Measurements from ENCODE around the gene KAZN.

KAZN gene

DNA sequence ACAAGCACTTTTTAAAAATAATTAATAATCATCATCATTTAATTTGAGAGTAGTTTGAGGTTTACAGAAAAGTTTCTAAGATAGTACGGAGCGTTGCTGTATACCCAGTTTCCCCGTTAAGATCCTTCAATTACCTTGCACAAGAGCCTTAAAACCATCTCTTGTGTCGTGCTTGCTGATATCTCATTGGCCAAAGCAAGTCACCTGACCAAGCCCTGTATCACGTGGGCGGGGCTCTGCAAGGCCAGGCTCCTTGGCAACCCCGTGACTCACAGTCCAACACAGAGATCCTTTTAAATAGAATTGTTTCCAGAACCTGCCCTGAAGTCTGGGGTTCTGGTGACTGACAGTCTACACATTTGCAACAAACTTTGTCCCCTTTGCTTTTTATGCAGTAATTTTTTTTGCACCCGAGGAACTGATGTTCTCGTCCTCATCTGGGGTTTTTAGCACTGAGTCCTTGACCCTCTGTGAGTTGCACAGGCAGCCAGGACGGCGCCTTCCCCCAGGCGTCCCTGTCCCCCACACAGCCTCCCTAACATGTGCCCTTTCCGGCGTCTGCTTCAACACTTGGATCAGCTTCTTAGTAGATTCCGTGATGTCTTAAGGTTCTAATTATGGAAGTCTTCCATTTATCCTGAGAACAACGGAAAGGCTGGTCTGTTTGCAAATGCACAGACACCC, 371.8 kb downstream of the KAZN start:
- Mint-ChIP-seq H3K27me3 (peaks cover 1% of the 10 kb centered on the region), H3K4me3 (no peak overlapping the region), H3K9me3 (peaks cover 8% of the 10 kb centered on the region), H3K27ac (no peak overlapping the region), H3K36me3 (peaks cover 2% of the 10 kb centered on the region), H3K4me1 (no peaks in the 10 kb centered on the region)
- ATAC-seq (ENCODE audit: low read depth), result no peak
- DNase-seq (ENCODE audit: low spot score in 2 of 2), result no peak

DNA sequence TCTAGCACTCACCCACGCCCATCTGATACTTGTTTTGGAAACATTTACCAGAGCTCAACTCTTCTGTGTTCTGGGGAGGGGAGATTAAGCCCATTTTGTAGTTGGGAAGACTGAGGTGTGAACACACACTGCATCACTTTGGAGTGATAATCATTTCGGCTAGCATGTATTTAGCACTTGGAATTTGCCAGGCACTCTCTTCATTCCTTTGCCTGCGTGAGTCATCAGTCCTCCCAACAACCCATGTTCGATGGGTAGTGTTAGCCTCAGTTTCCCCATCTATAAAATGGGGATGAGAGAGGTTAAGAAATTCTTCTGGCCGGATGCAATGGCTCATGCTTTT, 372.3 kb downstream of the KAZN start:
- Mint-ChIP-seq H3K27ac (no peak overlapping the region), H3K4me3 (no peak overlapping the region), H3K36me3 (peaks cover 2% of the 10 kb centered on the region), H3K27me3 (peaks cover 1% of the 10 kb centered on the region), H3K9me3 (peaks cover 8% of the 10 kb centered on the region), H3K4me1 (no peaks in the 10 kb centered on the region)
- ATAC-seq (ENCODE audit: low read depth) (no peak), DNase-seq (ENCODE audit: low spot score in 2 of 2) (no peak)

DNA sequence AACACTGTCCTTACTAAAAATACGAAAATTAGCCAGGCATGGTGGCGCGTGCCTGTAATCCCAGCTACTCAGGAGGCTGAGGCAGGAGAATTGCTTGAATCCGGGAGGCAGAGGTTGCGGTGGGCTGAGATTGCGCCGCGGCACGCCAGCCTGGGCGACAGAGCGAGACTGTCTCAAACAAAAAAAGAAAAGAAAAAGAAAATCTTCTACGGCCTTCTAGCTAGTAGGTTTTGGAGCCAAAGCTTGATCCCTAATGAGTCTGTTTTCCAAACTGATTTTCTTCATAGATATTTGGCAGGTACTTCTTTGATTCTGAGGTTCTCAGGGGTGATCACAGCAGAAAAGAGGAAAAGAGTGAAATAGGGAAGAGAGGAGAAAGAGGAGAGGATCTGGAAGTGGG, 372.7 kb downstream of the KAZN start:
- ATAC-seq (ENCODE audit: low read depth), result no peak

DNA sequence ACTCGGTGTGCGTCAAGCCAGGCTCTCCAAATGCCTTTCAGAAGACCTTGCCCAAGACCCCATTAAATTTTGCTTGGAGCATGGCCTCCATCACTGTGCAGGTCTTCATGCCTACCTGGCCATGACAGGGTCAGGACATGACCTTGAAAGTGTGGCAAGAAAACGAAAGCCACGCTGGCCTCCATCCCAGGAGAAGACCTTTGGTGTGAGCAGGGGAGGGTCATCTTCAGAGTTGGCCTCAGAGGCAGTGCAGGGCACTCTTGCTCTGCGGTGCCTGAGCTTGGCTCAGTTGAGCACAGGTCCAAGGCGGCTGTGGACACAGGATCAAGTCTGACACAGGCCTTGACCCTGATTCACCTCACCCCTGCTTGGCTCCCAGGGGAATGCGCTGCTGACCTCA, 373.6 kb downstream of the KAZN start:
- no peak overlapping the region for H3K4me3 Mint-ChIP-seq

More for the DNA sequence above, 372.7 kb downstream of the KAZN start:
- no peak for DNase-seq (ENCODE audit: low spot score in 2 of 2)
- H3K9me3 Mint-ChIP-seq, result peaks cover 8% of the 10 kb centered on the region
- no peak overlapping the region for H3K27ac Mint-ChIP-seq
- H3K27me3 Mint-ChIP-seq, result peaks cover 1% of the 10 kb centered on the region
- no peaks in the 10 kb centered on the region for H3K4me1 Mint-ChIP-seq
- H3K36me3 Mint-ChIP-seq, result peaks cover 2% of the 10 kb centered on the region
- no peak overlapping the region for H3K4me3 Mint-ChIP-seq

DNA sequence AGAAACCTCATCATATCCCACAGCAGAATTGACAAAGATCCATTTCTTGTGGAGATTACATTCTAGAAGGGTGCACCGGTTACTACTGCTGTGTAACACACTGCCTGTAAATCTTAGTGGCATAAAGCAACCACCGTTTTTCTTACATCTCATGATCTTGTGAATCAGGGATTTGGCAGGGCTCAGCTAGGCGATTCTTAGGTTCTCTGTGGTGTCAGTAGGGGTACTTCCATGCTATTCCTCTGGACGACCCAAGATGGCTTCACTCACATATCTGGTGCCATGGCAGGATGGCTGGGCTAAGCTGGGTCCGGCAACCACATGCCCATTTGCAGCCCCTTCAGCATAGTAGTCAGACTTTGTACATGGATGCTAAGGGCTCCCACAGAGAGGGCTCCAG, 375.3 kb downstream of the KAZN start:
- DNase-seq (ENCODE audit: low spot score in 2 of 2) (no peak), ATAC-seq (ENCODE audit: low read depth) (no peak)
- H3K27ac Mint-ChIP-seq, result no peak overlapping the region

More for the DNA sequence above, 373.6 kb downstream of the KAZN start:
- Mint-ChIP-seq H3K27me3 (peaks cover 1% of the 10 kb centered on the region), H3K9me3 (peaks cover 8% of the 10 kb centered on the region), H3K4me1 (no peaks in the 10 kb centered on the region), H3K36me3 (peaks cover 2% of the 10 kb centered on the region), H3K27ac (no peak overlapping the region)
- no peak for ATAC-seq (ENCODE audit: low read depth)
- no peak for DNase-seq (ENCODE audit: low spot score in 2 of 2)

DNA sequence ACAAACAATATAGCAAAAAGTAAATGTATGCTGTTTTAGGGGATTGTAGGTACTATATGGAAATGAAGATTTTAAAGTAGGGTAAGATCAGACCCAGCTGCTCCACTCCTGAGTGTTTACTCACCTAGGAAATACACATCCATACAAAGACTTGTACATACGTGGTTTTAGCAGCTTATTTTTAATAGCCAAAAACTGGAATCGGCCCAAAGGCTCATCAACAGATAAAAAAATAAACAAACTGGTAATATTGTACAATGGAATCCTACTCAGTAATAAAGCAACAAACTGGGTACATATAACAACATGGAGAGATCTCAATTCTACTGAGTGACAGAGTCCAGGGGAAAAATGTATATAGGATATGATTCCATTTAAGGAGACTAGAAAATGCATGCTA, 375.9 kb downstream of the KAZN start:
- no peaks in the 10 kb centered on the region for H3K4me1 Mint-ChIP-seq
- H3K36me3 Mint-ChIP-seq, result peaks cover 2% of the 10 kb centered on the region
- ATAC-seq (ENCODE audit: low read depth) (no peak), DNase-seq (ENCODE audit: low spot score in 2 of 2) (no peak)
- H3K27ac Mint-ChIP-seq, result no peak overlapping the region
- H3K9me3 Mint-ChIP-seq, result peaks cover 8% of the 10 kb centered on the region
- H3K4me3 Mint-ChIP-seq, result no peak overlapping the region
- H3K27me3 Mint-ChIP-seq, result peaks cover 1% of the 10 kb centered on the region

More for the DNA sequence above, 375.3 kb downstream of the KAZN start:
- H3K36me3 Mint-ChIP-seq, result peaks cover 2% of the 10 kb centered on the region
- peaks cover 1% of the 10 kb centered on the region for H3K27me3 Mint-ChIP-seq
- H3K9me3 Mint-ChIP-seq, result peaks cover 8% of the 10 kb centered on the region
- no peak overlapping the region for H3K4me3 Mint-ChIP-seq
- H3K4me1 Mint-ChIP-seq, result no peaks in the 10 kb centered on the region

DNA sequence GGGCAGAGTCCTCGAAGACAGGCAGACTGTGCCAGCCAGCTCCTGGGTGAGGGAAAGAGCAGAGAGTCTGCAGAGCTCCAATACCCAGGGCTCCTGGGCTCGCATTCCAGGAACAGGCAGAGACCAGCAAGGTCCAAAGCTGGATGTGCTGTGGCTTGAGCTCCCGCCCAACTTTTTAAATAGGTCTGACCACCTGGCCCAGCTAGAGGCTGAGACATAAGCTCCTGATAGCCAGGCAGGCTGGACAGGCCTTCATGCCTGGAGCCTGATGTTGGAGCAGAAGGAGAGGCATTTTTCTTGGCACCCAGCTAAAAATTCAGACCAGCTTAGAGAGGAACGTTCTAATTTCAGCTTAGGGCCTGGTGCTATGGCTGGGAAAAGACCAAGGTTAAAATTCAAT, 376.6 kb downstream of the KAZN start:
- Mint-ChIP-seq H3K27me3 (peaks cover 1% of the 10 kb centered on the region), H3K4me3 (no peak overlapping the region), H3K27ac (no peak overlapping the region), H3K4me1 (no peaks in the 10 kb centered on the region), H3K36me3 (peaks cover 2% of the 10 kb centered on the region), H3K9me3 (peaks cover 8% of the 10 kb centered on the region)
- no peak for ATAC-seq (ENCODE audit: low read depth)
- no peak for DNase-seq (ENCODE audit: low spot score in 2 of 2)

DNA sequence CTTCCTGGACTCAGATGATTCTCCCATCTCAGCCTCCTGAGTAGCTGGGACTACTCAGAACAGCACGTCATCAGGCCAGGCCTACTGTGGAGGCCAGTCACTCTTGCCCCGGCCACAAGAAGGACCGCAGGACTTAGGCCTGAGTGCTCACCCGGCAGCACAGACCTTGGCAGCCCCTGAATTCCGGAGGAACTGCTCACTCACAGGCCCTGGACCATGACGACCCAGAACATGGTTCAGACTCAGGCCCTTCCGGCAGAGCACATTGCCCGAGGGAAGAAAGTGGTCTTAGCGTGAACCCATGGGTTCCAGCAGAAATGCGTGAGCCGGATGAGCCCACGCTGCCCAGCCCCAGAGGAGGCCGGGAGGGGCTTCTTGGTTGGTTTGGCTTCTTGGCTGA, 377.8 kb downstream of the KAZN start:
- peaks cover 1% of the 10 kb centered on the region for H3K27me3 Mint-ChIP-seq
- no peak for DNase-seq (ENCODE audit: low spot score in 2 of 2)
- no peak overlapping the region for H3K4me3 Mint-ChIP-seq
- H3K9me3 Mint-ChIP-seq, result peaks cover 8% of the 10 kb centered on the region
- no peaks in the 10 kb centered on the region for H3K4me1 Mint-ChIP-seq
- no peak for ATAC-seq (ENCODE audit: low read depth)
- no peak overlapping the region for H3K27ac Mint-ChIP-seq
- peaks cover 2% of the 10 kb centered on the region for H3K36me3 Mint-ChIP-seq

DNA sequence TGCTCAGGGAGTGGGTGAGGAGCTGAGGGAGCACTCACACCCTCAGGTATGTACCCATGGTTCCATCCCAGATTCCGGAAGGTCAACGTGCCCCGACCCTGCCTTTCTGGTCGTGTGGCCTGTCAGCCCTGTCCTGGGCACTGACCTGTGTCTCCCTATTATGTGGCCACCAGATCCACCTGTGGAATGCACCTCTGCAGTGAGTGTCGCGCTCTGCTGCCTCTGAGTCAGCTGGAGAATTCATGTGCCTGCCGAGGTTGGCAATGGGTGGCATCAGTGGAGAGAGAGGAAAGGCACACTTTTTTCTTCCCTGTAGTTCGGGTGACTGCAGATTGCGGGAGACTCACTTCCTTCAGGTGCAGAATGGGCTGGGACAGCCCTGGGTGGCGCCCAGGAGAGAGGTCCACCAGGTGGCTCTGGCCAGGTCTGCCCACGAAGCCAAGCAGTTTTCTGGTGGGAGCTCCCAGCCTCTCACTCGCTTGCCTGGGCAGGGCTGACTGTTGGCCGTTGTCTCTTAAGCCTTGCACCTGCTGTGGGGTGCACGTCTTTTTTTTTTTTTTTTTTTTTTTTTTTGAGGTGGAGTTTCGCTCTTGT, 378.9 kb downstream of the KAZN start:
- Mint-ChIP-seq H3K4me1 (no peaks in the 10 kb centered on the region), H3K9me3 (peaks cover 8% of the 10 kb centered on the region), H3K27me3 (no peaks in the 10 kb centered on the region), H3K4me3 (no peak overlapping the region), H3K36me3 (peaks cover 2% of the 10 kb centered on the region), H3K27ac (no peak overlapping the region)
- no peak for ATAC-seq (ENCODE audit: low read depth)
- DNase-seq (ENCODE audit: low spot score in 2 of 2), result no peak

DNA sequence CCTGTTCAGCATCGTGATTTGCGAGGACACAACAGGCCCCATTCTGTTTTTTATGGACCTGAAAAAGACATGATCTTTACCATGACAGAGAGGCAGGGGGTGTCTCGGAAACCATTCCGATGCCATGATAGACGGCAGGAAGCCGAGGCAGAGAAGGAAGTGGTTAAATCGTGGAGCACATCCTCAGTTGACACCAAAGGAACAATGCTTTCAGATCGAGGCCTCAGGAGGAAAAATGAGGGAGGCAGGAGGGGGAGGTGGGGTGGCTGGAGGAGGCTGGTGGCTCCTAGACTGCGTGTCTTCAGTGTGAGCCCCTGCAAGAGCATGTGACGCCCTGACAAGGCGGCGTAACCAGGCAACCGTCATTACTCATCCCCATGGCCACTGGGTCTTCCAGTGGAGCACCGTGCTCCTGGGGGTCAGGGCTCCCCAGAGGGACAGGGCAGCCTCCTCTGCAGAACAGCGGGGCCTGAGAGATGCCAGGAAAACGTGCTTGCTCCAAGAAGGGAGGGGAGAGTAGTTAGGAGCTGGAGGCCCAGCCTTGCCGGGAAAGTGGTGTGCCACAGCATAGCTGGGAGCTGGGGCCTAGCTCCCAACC, 382.2 kb downstream of the KAZN start:
- ATAC-seq (ENCODE audit: low read depth) (no peak), DNase-seq (ENCODE audit: low spot score in 2 of 2) (no peak)
- Mint-ChIP-seq H3K27me3 (no peaks in the 10 kb centered on the region), H3K27ac (no peak overlapping the region), H3K4me3 (no peak overlapping the region), H3K9me3 (no peaks in the 10 kb centered on the region), H3K4me1 (no peaks in the 10 kb centered on the region), H3K36me3 (no peaks in the 10 kb centered on the region)

DNA sequence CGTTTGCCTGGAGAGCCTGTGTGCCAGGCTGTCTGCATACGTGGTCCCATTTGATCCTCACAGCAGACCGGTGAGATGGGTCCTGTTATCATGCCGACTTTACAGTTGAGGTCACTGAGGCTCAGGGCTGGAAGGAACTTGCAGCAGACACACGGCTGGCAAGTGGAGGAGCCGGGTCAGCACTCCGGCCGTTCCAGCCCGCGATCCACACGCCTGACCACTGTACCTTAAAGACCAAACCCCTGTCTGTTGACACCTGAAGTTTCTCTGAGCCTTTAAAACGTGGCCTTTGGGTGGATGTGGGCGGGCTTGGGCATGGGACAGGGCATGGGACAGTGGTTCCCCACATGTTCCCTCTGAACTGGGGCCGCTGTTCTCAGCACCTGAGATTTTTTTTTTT, 383.5 kb downstream of the KAZN start:
- no peak for ATAC-seq (ENCODE audit: low read depth)
- no peaks in the 10 kb centered on the region for H3K27me3 Mint-ChIP-seq

DNA sequence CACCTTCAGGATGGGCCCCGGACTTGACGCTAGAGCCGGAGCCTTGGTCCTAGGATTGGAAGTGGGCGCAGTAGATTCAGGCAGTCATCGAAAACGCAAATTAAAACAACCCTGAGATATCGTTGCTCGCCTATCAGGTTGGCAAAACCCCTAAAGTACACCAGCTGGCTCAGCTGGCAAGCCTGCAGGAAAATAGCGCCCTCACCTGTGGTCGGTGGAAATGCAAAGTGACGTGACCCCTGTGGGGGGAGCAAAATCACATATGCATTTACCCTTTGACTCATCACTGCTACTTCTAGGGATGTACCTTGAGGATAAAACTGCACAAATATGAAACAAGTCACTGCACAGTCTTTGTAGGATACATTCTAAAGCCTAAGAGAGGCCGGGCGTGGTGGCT, 384.8 kb downstream of the KAZN start:
- Mint-ChIP-seq H3K36me3 (no peaks in the 10 kb centered on the region), H3K27me3 (no peaks in the 10 kb centered on the region), H3K4me1 (no peaks in the 10 kb centered on the region), H3K9me3 (no peaks in the 10 kb centered on the region), H3K27ac (no peak overlapping the region), H3K4me3 (no peak overlapping the region)
- ATAC-seq (ENCODE audit: low read depth) (no peak), DNase-seq (ENCODE audit: low spot score in 2 of 2) (no peak)

More for the DNA sequence above, 383.5 kb downstream of the KAZN start:
- Mint-ChIP-seq H3K27ac (no peak overlapping the region), H3K9me3 (no peaks in the 10 kb centered on the region), H3K36me3 (no peaks in the 10 kb centered on the region), H3K4me1 (no peaks in the 10 kb centered on the region), H3K4me3 (no peak overlapping the region)
- DNase-seq (ENCODE audit: low spot score in 2 of 2), result no peak

DNA sequence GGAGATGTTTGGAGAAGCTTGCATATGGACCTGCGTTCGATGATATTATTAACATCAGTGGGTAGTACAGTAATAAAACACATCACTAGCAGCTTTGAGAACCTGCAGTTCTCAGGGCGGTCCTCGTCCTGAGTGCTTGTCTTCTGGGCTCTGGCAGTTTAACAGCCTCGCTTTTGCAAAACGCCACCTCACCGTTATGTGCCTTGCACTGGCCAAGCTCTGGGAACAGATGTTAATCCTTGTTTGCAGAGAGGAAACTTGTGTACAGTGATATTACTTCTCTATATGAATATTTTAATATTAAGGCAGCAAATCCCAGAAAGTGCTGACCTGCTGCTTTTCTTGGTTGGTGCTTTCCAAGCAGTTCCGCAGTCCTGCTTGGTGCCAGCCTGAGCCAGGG, 387.7 kb downstream of the KAZN start:
- H3K9me3 Mint-ChIP-seq, result no peaks in the 10 kb centered on the region
- no peaks in the 10 kb centered on the region for H3K36me3 Mint-ChIP-seq
- no peak for DNase-seq (ENCODE audit: low spot score in 2 of 2)
- no peak for ATAC-seq (ENCODE audit: low read depth)
- H3K27ac Mint-ChIP-seq, result no peak overlapping the region
- no peak overlapping the region for H3K4me3 Mint-ChIP-seq
- no peaks in the 10 kb centered on the region for H3K27me3 Mint-ChIP-seq
- H3K4me1 Mint-ChIP-seq, result no peaks in the 10 kb centered on the region

DNA sequence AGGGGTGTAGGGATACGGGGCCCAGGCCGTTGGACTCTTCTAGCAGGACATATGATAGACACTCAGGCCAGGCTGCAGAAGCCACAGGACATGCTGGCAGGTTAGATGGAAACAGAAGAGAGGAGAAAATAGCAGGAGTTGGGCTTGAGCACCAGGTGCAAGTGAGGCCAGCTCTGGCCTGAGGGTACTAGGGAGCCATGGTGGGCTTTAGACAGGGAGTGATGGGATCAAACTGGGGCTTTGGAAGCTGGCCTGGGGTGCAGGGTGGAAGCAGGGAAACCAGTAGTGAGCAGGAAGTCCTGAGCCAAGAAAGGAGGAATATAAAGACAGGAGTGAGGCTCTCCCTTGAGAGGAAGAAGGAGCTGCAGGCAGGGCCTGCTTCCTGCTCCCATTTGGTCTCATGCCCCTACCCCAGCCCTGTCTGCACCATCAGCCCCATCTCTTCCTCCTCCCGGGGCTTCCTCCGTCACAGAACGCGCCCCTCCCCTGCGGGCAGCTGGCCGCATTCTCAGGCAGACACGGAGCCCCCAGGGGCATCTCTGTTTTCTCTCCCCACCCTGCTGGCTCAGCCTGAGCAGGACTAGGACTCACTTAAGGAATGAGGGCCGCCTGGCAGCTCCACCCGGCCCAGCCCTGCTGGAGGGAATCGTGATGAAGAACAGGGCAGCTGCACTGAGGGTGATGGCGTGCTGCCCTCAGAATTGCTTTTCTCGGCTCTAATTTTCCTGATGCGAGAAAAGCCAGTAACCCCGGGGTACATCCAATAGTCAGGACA, 389.5 kb downstream of the KAZN start:
- Mint-ChIP-seq H3K36me3 (no peaks in the 10 kb centered on the region), H3K4me1 (no peaks in the 10 kb centered on the region), H3K27me3 (no peaks in the 10 kb centered on the region), H3K9me3 (no peaks in the 10 kb centered on the region), H3K27ac (no peak overlapping the region), H3K4me3 (no peak overlapping the region)
- ATAC-seq (ENCODE audit: low read depth), result no peak
- DNase-seq (ENCODE audit: low spot score in 2 of 2), result no peak

All from memory B cell (primary cell).